RCC 7860 (cell line): ENCODE measurements around the gene ASB14.
"Not testable (repeated sequence)": the region's sequence is repeated elsewhere in the genome, so short reads cannot be mapped to it uniquely, and the experiment has no call there.

Experiments
- DNase-seq: peaks from one replicate; pipeline ENCODE4 v3.0.0-alpha.2; 2015; ENCODE audit warnings: low spot score
- FAIRE-seq: peaks from 2 replicates; lab custom pipeline; 2012; peaks lifted over from hg19 to GRCh38; lab: Jason Lieb, UNC

The ASB14 gene

GRCh38 chr3:57292159-57292896 is at the start of gene ASB14:
Gene ASB14, minus strand, starts transcription at chr3:57292685. Its CDS starts 652 bp downstream, at chr3:57292033.
- no peak for FAIRE-seq

GRCh38 chr3:57339071-57339642 is 46.7 kb upstream of the ASB14 start:
- not testable (repeated sequence) for FAIRE-seq, DNase-seq

More at GRCh38 chr3:57292159-57292896, at the start of gene ASB14:
- DNase-seq = no peak

GRCh38 chr3:57338272-57339070 is 46.0 kb upstream of the ASB14 start:
- FAIRE-seq = not testable (repeated sequence)

GRCh38 chr3:57335283-57335938 is 42.9 kb upstream of the ASB14 start:
- DNase-seq = no peak
- FAIRE-seq = no peak

More at GRCh38 chr3:57338272-57339070, 46.0 kb upstream of the ASB14 start:
- not testable (repeated sequence) for DNase-seq

- FAIRE-seq (no peak), DNase-seq (no peak)
Measured at GRCh38 chr3:57331078-57331610, 38.7 kb upstream of the ASB14 start.

- not testable (repeated sequence) for FAIRE-seq, DNase-seq
Measured at GRCh38 chr3:57326498-57326897, 34.0 kb upstream of the ASB14 start.

GRCh38 chr3:57314204-57314603 is 21.7 kb upstream of the ASB14 start:
- no peak for FAIRE-seq
- no peak for DNase-seq

GRCh38 chr3:57309769-57310360 is 17.4 kb upstream of the ASB14 start:
- FAIRE-seq (no peak), DNase-seq (no peak)

GRCh38 chr3:57303520-57303919 is 11.0 kb upstream of the ASB14 start:
- not testable (repeated sequence) for FAIRE-seq, DNase-seq

- peak; percentile 63 for DNase-seq
- peak; percentile 79 for FAIRE-seq
Measured at GRCh38 chr3:57298041-57298440, 5.6 kb upstream of the ASB14 start.

DNA sequence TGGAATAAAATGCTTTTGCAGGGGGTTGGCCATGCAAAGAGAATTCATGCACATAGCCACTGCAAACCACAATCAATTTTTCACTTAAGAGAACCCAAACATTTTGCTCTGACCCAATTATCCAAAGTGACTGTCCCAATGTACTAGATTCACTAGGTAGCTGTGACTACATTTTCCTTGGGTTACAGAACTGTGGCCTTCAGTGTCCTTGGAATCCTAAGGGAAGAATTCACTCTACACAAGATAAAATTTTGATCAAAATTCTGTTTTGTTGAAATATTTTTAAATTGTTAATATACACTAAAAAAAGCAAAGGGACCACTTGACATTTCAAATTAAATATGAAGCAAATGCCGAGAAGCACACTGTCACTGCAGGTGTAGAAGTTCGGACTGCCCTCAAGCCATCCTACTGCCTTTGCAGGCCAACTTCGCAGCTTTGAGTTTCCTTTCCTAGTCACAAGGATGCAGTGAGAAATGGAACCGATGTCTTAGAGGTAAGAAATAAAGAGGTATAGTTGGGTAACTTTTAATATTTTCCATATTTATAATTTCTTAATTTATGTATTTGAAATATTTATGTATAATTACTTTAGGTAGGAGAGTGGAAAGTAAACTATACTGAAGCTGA is 527 bp upstream of the ASB14 start:
- DNase-seq = no peak
- FAIRE-seq = no peak

DNA sequence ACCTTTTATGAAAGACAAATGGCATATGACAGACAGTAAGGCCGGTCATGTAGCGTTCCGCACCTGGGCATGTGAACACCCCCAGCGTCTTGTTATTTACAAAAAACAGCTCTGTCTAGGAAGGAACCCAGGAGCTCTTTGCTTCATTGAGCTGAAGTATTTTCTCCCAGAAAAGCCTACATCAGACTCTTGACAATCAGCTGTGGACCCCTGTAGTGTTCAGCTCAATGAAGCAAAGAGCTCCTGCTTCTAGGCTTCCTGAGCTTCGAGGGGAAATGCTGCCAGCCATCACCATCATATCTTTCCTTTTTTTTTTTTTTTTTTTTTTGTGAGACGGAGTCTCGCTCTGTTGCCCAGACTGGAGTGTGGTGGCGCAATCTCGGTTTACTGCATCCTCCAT is 4.1 kb downstream of the ASB14 start:
- no peak for FAIRE-seq
- DNase-seq = no peak

- DNase-seq = no peak
- FAIRE-seq = no peak
Measured at GRCh38 chr3:57287205-57287604, 5.3 kb downstream of the ASB14 start.

- no peak for DNase-seq
- FAIRE-seq = no peak
Measured at GRCh38 chr3:57283334-57283733, 9.2 kb downstream of the ASB14 start.

DNA sequence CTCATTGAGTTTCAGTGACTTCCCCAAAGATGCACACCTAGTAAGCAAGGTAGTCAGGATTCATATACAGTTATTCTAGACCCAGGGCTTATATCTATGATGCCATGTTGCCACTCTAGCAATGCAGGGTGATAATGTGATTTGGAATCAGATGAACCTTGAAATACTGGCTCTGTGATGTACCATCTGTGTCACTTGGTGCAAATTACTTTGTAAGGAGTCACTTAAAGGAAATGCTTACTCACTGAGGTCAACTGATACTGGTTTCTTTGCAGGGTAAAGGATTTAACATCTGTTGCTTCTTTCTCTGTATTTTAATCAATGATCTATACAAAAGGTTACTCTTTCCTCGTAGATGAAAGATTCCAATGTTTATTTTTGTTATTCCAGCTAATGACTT is 10.8 kb downstream of the ASB14 start:
- FAIRE-seq = peak; percentile 16
- DNase-seq = peak; percentile 62

- DNase-seq (no peak), FAIRE-seq (no peak)
Measured at GRCh38 chr3:57279685-57280084, 12.8 kb downstream of the ASB14 start.

GRCh38 chr3:57278237-57278636 is 14.2 kb downstream of the ASB14 start:
- DNase-seq (no peak), FAIRE-seq (no peak)

GRCh38 chr3:57275393-57275792 is 17.1 kb downstream of the ASB14 start:
- FAIRE-seq = no peak

DNA sequence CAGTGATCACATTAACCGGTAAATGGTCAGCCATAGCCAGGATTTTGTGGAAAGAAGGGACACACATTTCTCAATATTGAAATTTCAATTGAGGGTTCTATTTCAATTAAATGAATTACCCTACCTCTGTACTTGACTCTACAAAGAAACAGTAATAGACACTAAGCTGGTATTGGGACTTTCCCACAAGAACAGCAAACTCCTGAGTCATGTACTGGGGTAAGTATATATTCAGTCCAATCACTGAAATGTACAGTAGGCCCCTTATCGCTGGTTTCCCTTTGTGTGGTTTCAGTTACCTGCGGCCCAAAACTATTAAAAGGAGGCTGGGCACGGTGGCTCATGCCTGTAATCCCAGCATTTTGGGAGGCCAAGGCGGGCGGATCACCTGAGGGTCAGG is 17.6 kb downstream of the ASB14 start:
- no peak for FAIRE-seq
- no peak for DNase-seq

More at GRCh38 chr3:57275393-57275792, 17.1 kb downstream of the ASB14 start:
- DNase-seq = no peak

DNA sequence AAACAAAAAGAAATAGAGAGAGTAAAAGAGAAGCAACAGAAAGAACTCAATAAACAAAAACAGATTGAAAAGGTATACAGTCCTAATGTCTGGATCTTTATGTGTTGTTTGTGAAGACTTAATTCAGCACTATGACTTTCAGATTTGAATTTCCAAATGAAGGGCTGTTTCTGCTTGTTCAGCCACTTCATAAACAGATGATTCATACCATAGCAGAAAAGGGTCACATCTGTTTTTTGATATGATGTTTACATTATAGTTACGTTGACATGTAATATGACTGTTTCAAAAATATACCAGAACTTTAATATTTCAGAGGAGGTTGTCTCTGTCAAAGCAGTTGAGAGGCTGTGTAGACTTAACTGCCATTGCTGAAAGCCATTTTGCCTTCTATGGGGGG is 24.1 kb downstream of the ASB14 start:
- FAIRE-seq (no peak), DNase-seq (no peak)
